RWPE2 (cell line): Measurements from ENCODE around the gene SUPT3H.

ENCODE experiments used
- ATAC-seq: fragments of 200-7000 bp; cut with Tn5 transposase; 3 replicates; pipeline ENCODE4 v1.9.1; 2021; ENCODE audit warnings: low read depth
- DNase-seq: peaks from one replicate; pipeline ENCODE4 v3.0.0-alpha.2; 2020; ENCODE audit warnings: low spot score
- H3K27ac ChIP-seq: fragments of 450-650 bp; 2 replicates; pipeline ENCODE4 v1.5.1; 2017; ENCODE audit warnings: mild to moderate bottlenecking; ENCODE audit not compliant: poor library complexity, severe bottlenecking
- H3K27me3 ChIP-seq: fragments of 250-450 bp; sonication (Bioruptor Pico); 2 replicates; pipeline ENCODE4 v1.5.1; 2021; ENCODE audit warnings: mild to moderate bottlenecking, moderate library complexity; ENCODE audit not compliant: insufficient read depth, poor library complexity, severe bottlenecking
- H3K36me3 ChIP-seq: fragments of 250-450 bp; sonication (Bioruptor Pico); 2 replicates; pipeline ENCODE4 v1.5.1; 2020; ENCODE audit warnings: low read depth, mild to moderate bottlenecking, moderate library complexity
- H3K4me1 ChIP-seq: fragments of 250-450 bp; sonication (Bioruptor Pico); 2 replicates; pipeline ENCODE4 v1.5.1; 2021; ENCODE audit warnings: mild to moderate bottlenecking, moderate library complexity; ENCODE audit not compliant: insufficient read depth, poor library complexity, severe bottlenecking
- H3K4me3 ChIP-seq: fragments of 250-450 bp; sonication (Bioruptor Pico); 2 replicates; pipeline ENCODE4 v1.5.1; 2021; ENCODE audit warnings: mild to moderate bottlenecking, moderate library complexity; ENCODE audit not compliant: severe bottlenecking
- H3K9me3 ChIP-seq: fragments of 250-450 bp; sonication (Bioruptor Pico); 2 replicates; pipeline ENCODE4 v1.5.1; 2021; ENCODE audit warnings: mild to moderate bottlenecking, moderate library complexity; ENCODE audit not compliant: severe bottlenecking
- TF ChIP-seq, protein P1 (sequence below): fragments of 450-650 bp; IDR thresholded peaks from one replicate; pipeline ENCODE4 v1.5.1; 2017; ENCODE audit warnings: mild to moderate bottlenecking, moderate library complexity; ENCODE audit not compliant: poor library complexity, severe bottlenecking

SUPT3H gene

DNA sequence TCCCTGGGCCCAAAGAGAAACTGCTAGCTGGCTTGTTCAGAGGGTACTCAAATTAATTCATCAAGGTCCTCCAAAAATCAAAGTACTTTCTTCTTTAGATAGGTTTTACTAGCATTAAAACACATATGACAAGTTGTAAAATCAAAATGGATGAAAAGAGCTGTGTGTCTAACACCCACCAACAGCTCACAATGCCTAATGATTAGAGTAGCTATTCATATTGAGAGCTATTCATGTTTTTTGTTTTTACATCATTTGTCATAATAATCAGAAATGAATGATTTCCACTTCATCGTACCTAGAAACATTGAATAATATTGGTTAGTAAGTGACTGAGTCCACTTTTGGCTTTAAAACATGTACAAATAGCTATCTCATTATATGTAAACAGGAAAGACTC, 339.5 kb downstream of the SUPT3H start:
- Histone ChIP-seq H3K27ac (no peak overlapping the region), H3K9me3 (no peaks in the 10 kb centered on the region), H3K4me1 (no peaks in the 10 kb centered on the region), H3K4me3 (no peak overlapping the region), H3K27me3 (no peaks in the 10 kb centered on the region), H3K36me3 (no peaks in the 10 kb centered on the region)
- ATAC-seq = no peak
- DNase-seq = no peak
- TF ChIP-seq, protein P1, sequence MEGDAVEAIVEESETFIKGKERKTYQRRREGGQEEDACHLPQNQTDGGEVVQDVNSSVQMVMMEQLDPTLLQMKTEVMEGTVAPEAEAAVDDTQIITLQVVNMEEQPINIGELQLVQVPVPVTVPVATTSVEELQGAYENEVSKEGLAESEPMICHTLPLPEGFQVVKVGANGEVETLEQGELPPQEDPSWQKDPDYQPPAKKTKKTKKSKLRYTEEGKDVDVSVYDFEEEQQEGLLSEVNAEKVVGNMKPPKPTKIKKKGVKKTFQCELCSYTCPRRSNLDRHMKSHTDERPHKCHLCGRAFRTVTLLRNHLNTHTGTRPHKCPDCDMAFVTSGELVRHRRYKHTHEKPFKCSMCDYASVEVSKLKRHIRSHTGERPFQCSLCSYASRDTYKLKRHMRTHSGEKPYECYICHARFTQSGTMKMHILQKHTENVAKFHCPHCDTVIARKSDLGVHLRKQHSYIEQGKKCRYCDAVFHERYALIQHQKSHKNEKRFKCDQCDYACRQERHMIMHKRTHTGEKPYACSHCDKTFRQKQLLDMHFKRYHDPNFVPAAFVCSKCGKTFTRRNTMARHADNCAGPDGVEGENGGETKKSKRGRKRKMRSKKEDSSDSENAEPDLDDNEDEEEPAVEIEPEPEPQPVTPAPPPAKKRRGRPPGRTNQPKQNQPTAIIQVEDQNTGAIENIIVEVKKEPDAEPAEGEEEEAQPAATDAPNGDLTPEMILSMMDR = no peak

DNA sequence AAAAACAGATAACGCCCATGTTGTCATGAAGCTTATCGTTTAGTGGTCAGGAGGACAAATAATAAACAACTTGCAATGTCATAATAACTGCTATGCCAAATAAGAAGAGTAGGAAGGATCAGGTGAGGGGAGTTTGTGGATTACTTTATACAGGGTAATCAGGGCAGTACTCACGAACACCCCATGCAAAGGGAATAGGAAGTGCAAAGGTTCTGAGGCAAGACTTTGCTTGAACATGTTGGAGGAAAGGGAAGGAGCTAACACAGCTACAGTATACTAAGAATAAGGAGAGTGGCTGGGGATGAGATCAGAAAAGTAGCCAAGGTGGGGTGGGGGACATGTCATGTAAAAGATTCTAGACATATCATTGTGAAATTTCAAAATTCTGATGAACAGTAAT, 341.6 kb downstream of the SUPT3H start:
- Histone ChIP-seq H3K27me3 (no peaks in the 10 kb centered on the region), H3K4me3 (no peak overlapping the region), H3K9me3 (no peaks in the 10 kb centered on the region), H3K4me1 (no peaks in the 10 kb centered on the region), H3K36me3 (no peaks in the 10 kb centered on the region), H3K27ac (no peak overlapping the region)
- no peak for ATAC-seq
- TF ChIP-seq, protein P1 = no peak
- DNase-seq = no peak

- Histone ChIP-seq H3K4me3 (no peak overlapping the region), H3K36me3 (no peaks in the 10 kb centered on the region), H3K4me1 (no peaks in the 10 kb centered on the region), H3K9me3 (no peaks in the 10 kb centered on the region), H3K27me3 (no peaks in the 10 kb centered on the region), H3K27ac (no peak overlapping the region)
- DNase-seq = no peak
- TF ChIP-seq, protein P1 = no peak
- ATAC-seq = no peak
These were observed 345.3 kb downstream of the SUPT3H start for GRCh38 chr6:45032426-45032825.

- H3K36me3 ChIP-seq = no peaks in the 10 kb centered on the region
- H3K27ac ChIP-seq = no peak overlapping the region
- no peak for ATAC-seq
- no peak overlapping the region for H3K4me3 ChIP-seq
- no peaks in the 10 kb centered on the region for H3K4me1 ChIP-seq
- no peak for DNase-seq
- TF ChIP-seq, protein P1 = no peak
- H3K9me3 ChIP-seq = no peaks in the 10 kb centered on the region
- no peaks in the 10 kb centered on the region for H3K27me3 ChIP-seq
These were observed 346.1 kb downstream of the SUPT3H start for GRCh38 chr6:45031601-45032000.

- ATAC-seq (no peak), DNase-seq (no peak)
- Histone ChIP-seq H3K4me3 (no peak overlapping the region), H3K4me1 (no peaks in the 10 kb centered on the region), H3K9me3 (no peaks in the 10 kb centered on the region), H3K27me3 (no peaks in the 10 kb centered on the region), H3K27ac (no peak overlapping the region), H3K36me3 (no peaks in the 10 kb centered on the region)
- TF ChIP-seq, protein P1 = no peak
These were observed 350.6 kb downstream of the SUPT3H start for GRCh38 chr6:45027126-45027525.
